ENCODE data around the gene AMIGO3. TPM values are rescaled to one million over a fixed set of nuclear protein-coding genes. Genes with fewer than 3 reads are reported as not detected.

AMIGO3 gene
- total RNA-seq, 1 donor from 2014 or later: not detected

DNA sequence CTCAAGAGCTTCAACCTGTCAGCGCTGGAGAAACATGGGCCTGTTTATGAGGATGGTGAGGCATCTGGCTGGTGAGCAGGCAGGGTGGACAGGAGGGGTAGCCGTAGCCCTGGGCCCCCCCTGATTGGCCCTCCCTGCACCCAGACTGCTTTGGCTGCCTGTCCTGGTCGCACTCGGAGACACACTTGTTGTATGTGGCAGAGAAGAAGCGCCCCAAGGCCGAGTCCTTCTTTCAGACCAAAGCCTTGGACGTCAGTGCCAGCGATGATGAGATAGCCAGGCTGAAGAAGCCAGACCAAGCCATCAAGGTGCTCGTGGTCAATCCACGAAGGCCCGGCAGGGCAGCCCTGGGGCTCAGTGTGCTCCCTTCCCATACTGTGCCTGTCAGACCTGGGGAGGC is 43.6 kb downstream of the AMIGO3 start:
- intact Hi-C loops (cut with DNase I): no loop called here
- ATAC-seq (no peak), DNase-seq (ENCODE audit: low spot score) (no peak)

DNA sequence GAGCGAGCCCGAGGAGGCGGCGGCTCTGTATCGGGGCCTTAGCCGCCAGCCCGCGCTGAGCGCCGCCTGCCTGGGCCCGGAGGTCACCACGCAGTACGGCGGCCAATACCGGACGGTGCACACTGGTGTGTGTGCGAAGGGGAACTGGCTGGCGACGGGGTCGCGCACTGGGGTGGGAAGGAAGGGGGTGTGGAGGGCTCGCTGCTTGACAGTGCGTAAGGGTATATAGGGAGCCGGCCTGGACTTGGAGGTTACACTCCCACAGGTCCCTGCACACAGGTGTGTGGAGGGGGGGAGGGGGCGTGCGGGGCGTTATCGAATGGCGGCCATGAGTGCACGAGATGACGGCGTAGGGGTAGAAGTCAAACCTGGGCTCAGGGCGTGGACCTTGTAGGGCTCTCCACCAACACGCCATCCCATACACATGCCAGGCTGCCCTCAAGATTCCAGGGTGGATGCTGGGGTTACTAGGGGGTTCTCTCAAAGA is 44.9 kb downstream of the AMIGO3 start:
- no peak for DNase-seq (ENCODE audit: low spot score)
- intact Hi-C loops (cut with DNase I): loop anchor here (5.0 kb wide), 1 partner anchor 132 kb away; no protein-coding TSS in a partner anchor
- ATAC-seq: no peak

- intact Hi-C loops (cut with DNase I): loop anchor here (5.0 kb wide), 1 partner anchor 132 kb away; no protein-coding TSS in a partner anchor
- peak; percentile 97 for ATAC-seq
- DNase-seq (ENCODE audit: low spot score): peak; percentile 97
Measured at GRCh38 chr3:49673715-49674496, 45.6 kb downstream of the AMIGO3 start, which contains the start of gene APEH. APEH (plus strand) TSS chr3:49674351; CDS start chr3:49674402, 51 bp downstream.

DNA sequence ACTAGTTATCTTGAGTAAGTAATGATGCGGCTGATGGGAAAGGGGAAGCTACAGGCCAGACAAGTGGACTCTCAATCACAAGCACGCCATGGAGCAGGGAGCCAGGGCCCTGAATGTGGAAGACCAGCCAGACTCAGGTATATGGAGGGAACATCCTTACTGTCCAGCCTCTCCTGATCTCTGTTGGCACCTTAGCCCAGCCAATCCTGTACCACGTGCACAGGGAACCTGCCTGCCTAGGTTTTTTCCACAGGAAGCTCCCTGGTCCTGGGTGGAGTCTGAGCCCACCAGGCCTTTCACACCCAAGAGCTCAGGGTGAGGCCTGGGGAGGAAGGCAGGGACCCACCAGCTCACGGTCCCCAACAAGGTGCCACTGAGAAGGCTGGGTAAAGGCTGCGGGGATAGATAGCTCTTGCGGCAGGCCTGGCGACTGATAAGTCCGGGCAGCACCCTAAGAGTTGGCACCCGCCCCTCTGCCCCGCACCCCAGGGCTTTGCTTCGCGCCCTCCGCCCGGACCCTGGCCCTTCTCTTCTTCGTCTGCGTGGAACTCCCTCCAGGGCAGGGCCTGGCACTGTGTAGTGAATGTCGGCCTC is 46.3 kb downstream of the AMIGO3 start:
- intact Hi-C loops (cut with DNase I): loop anchor here (5.0 kb wide), 1 partner anchor 131 kb away; no protein-coding TSS in a partner anchor
- ATAC-seq: no peak

DNA sequence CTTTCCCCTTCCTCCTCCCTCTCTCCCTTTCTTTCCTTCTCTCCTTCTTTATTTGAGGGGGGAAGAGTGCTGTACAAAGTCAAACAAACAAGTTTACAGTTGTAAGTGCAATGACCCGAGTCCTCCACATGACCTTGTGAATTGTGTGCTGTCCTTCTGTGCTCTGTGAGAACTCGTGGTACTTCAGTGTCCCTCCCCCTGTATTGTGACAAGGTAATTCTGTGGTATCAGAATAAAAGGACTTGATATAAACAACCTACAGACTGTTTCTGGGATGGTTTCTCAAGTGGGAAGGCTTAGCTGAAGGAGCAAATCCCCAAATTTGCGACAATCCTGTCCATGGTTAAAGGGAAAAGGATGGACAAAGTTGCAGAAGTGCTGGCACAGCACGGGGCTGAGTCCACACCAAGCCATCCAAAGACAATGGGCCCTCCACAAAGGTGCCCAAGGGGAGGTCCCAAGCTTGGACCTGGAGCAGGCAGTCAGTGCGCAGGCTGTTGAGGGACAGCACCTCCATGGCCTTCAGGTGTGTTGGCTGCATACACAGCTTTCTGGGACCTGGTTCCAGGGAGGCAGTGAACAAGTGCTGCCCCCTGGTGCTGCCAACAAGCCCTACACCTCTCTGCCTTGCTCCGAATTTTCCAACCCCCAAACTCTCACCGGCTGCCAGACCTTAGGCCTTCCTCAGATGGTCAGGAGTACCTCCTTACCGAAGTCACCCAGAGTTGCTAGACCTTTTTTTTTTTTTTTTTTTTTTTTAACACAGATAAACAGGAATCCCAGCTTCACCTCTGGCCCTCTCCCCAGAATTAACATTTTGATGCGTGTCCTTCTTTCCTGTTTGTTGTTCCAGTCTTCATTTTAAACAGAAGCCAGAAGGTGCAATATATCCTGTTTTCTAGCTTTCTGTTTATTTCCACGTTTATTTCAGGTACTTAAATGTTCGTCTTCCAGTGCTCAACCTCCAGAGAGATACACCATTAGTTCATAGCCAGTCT is 47.9 kb downstream of the AMIGO3 start:
- no peak for ATAC-seq
- peak; percentile 68 for DNase-seq (ENCODE audit: low spot score)
- intact Hi-C loops (cut with DNase I): loop anchor here (5.0 kb wide), 1 partner anchor 129 kb away; no protein-coding TSS in a partner anchor

More for the DNA sequence above, 46.3 kb downstream of the AMIGO3 start:
- no peak for DNase-seq (ENCODE audit: low spot score)

- DNase-seq (ENCODE audit: low spot score) (no peak), ATAC-seq (no peak)
- intact Hi-C loops (cut with DNase I): loop anchor here (5.0 kb wide), 1 partner anchor 129 kb away; no protein-coding TSS in a partner anchor
Measured at GRCh38 chr3:49670940-49671290, 48.6 kb downstream of the AMIGO3 start.

DNA sequence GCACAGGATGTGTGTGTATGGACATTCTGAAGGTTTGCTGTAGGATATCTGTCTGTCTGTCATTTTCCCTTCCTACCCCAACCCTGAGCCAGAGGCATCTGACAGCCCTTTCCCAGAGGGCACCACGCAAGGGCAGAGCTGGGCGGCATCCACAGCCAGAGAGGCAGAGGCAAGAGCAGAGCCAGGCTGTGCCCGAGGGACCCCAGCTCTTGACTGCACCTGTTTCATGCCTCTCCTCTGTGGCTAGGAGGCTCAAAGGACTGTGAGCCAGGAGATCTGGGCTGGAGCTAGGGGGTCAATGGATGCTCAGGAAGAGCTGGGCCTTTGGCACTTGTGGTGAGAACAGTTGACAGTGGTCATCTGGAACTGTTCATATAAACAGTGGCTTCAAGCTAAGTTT is 50.1 kb downstream of the AMIGO3 start:
- DNase-seq (ENCODE audit: low spot score) (no peak), ATAC-seq (no peak)
- intact Hi-C loops (cut with DNase I): loop anchor here (2.0 kb wide), 1 partner anchor 525 kb away; no protein-coding TSS in a partner anchor

GRCh38 chr3:49668861-49669260 is 50.6 kb downstream of the AMIGO3 start:
- no peak for DNase-seq (ENCODE audit: low spot score)
- intact Hi-C loops (cut with DNase I): loop anchor here (2.0 kb wide), 1 partner anchor 524 kb away; no protein-coding TSS in a partner anchor
- no peak for ATAC-seq

DNA sequence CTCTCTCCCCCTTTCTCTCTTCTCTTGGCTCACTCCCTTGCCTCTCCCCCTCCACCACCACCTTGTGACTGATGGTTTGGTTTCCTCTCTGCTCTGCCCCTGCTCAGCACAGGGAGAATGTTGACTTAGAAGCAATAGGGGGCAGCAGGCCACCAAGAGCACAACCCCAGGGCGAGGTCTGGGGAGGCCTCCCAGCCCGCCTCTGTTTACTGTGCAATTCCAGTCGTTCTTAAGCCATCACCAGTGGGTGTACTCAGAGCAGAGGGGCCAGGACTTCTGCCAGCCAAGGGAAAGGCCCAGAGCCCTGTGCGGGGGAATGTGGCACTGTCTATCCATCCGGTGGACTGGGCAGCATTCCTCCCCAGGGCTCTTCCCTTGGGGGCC is 51.1 kb downstream of the AMIGO3 start:
- ATAC-seq (no peak), DNase-seq (ENCODE audit: low spot score) (no peak)
- intact Hi-C loops (cut with DNase I): loop anchor here (2.0 kb wide), 1 partner anchor 524 kb away; no protein-coding TSS in a partner anchor

- ATAC-seq: no peak
- no peak for DNase-seq (ENCODE audit: low spot score)
- intact Hi-C loops (cut with DNase I): loop anchor here (2.0 kb wide), 1 partner anchor 523 kb away; no protein-coding TSS in a partner anchor
Measured at GRCh38 chr3:49667701-49668413, 51.6 kb downstream of the AMIGO3 start.

Other genes with a start within 250 kb of the AMIGO3 start
- gene DAG1, start 249.4 kb downstream of the AMIGO3 start, total RNA-seq: 165 TPM
- gene BSN, start 165.2 kb downstream of the AMIGO3 start, total RNA-seq: 0.62 TPM
- gene APEH, start 45.3 kb downstream of the AMIGO3 start, total RNA-seq: 51.0 TPM
- 20.6 TPM for gene MST1, start 30.2 kb downstream of the AMIGO3 start, total RNA-seq
- 37.9 TPM for gene RNF123, start 30.1 kb downstream of the AMIGO3 start, total RNA-seq
- 22.0 TPM for gene GMPPB, start 4.3 kb upstream of the AMIGO3 start, total RNA-seq
- 47.6 TPM for gene IP6K1, start 66.9 kb upstream of the AMIGO3 start, total RNA-seq
- gene CDHR4, start 80.2 kb upstream of the AMIGO3 start, total RNA-seq: 1.6 TPM
- gene INKA1, start 83.6 kb upstream of the AMIGO3 start, total RNA-seq: 7.3 TPM
- 73.9 TPM for gene UBA7, start 94.3 kb upstream of the AMIGO3 start, total RNA-seq
- 4.2 TPM for gene TRAIP, start 136.9 kb upstream of the AMIGO3 start, total RNA-seq
- not detected for gene CAMKV, start 150.2 kb upstream of the AMIGO3 start, total RNA-seq
- 2.7 TPM for gene MST1R, start 184.2 kb upstream of the AMIGO3 start, total RNA-seq
- 9.2 TPM for gene MON1A, start 210.1 kb upstream of the AMIGO3 start, total RNA-seq
- 148 TPM for gene RBM6, start 220.5 kb upstream of the AMIGO3 start, total RNA-seq